ENCODE measurements around the gene TXN2. TPM values are rescaled to one million over a fixed set of nuclear protein-coding genes. Genes with fewer than 3 reads are reported as not detected.
"Not testable (repeated sequence)": the region's sequence is repeated elsewhere in the genome, so short reads cannot be mapped to it uniquely, and the experiment has no call there.

The TXN2 gene
- total RNA-seq, 8 experiments from 2014 or later = 44.9 to 82.2 (median 61.0) TPM

DNA sequence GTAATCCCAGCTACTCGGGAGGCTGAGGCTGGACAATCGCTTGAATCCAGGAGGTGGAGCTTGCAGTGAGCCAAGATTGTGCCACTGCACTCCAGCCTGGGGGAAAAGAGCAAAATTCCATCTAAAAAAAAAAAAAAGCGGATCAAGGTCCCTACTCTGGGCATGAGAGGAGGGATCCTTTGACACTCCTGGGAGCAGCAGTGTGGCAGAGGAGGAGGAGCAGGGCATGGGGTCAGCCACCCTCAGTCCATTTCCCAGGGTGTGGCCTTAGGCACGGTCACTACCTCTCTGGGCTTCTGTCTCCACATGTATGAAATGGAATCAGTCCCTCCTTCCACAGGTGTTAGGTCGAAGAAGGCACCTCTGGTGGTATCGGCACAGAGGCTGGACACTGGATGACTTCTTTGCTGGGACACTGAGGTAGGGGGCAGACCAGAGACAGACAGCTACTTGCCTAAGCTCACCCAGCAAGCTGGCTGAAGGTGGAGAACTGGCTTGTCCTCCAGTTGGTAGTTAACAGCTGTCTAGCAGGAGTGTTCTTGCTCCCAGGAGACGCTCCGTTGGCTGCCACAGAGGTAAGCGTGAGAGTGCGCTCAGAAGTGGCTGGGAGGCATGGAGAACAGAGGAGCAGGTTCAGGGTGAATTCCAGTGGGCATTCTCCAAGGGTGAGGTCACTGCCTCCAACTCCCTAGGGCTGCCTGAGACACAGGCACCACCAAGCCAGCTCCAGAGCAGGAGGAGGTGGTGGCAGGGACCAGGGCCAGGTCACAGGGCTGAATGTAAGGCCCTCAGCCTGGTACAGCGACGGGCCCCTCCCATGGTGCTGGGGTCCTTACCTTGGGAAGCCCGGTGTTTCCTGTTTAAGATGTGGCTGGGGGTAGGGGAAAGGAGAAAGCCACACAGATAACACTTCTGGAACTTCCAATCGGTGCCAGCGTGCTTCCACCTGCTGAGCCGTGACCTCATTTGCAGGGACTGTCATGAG, 19.5 kb downstream of the TXN2 start:
- Histone ChIP-seq H3K27ac (no peak overlapping the region), H3K4me3 (no peak overlapping the region), H3K4me1 (replicated peaks in 1 of 2) (no peaks in the 10 kb centered on the region)
- 63 to 100% (median 91%) methylated on average over 1 to 10 of the region's 16 CpGs; no CpG with 5 or more reads in 3 of the 10 experiments for WGBS, 10 experiments
- in situ Hi-C loops (cut with MboI; ENCODE audit: low pct_unique_long_range_greater_than_20kb in 2 of 9, low sequenced_read_pairs in 9 of 9, unreplicated experiment in 9 of 9) = loop anchor here in 4 of 9 experiments (10.0 to 25.0 kb wide), 3 partner anchors 147 to 157 kb away; no protein-coding TSS in a partner anchor
- peak; percentile 19 to 86 (median 64) for ATAC-seq (replicated peaks in 6 of 8)

DNA sequence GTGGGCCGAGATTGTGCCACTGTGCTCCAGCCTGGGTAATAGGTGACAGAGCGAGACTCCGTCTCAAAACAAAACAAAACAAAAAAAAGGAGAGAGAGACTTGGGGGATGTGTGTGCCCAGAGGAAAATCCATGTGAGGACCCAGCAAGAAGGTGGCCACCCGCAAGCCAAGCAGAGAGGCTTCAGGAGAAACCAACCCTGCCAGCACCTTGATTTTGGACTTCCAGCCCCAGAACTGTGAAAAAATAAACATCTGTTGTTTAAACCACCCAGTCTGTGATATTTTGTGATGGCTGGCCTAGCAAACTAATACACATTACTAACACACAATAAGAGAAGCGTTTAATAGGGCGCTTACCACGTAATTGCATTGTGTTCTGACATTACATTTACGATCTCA, 21.2 kb downstream of the TXN2 start:
- WGBS, 10 experiments = 60 to 100% (median 92%) methylated on average over 1 to 7 of the region's 8 CpGs; no CpG with 5 or more reads in 3 of the 10 experiments
- Histone ChIP-seq H3K4me1 (replicated peaks in 1 of 2) (peaks cover 3 to 4% of the 10 kb centered on the region in 2 donors), H3K4me3 (no peak overlapping the region), H3K27ac (no peak overlapping the region)
- ATAC-seq (replicated peaks in 6 of 8) = no peak
- in situ Hi-C loops (cut with MboI; ENCODE audit: low pct_unique_long_range_greater_than_20kb in 2 of 9, low sequenced_read_pairs in 9 of 9, unreplicated experiment in 9 of 9) = loop anchor here in 4 of 9 experiments (10.0 to 25.0 kb wide), 3 partner anchors 145 to 155 kb away; no protein-coding TSS in a partner anchor

DNA sequence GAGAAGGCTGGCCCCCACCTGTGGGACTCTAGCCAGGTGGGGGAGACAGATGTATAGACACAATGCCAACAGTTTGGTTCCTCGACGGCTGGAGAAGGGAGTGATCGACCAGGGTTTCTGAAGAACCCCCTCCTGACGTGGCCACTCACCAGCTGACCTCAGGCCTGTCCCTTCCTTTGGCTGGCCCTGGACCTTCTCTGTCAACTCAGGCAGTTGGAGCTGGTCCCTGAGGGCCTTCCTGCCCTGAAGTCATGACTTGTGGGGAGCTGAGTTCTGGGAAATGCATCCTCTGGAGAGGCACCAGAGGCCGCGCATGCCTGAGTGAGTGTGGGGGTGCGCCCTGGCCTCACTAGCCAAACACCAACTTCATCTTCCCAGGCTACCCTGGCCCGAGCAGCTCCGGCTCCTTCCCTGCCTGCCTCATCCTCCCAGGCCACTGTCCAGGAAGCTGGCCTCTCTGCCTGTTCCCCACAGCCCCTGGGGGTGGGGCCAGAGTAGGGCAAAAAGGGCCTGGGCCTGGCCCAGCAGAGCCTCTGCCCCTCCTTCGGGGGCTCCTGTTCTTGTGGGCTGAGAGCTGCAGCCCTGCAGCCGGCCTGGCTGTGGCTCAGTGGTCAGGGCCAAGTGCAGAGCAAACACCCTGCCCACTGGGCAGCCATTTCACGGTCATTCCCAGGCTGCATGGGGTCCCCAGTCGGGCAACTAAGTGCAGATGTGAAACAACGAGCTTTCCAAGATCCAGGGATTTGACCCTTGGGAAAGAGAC, 23.6 kb downstream of the TXN2 start:
- no peak overlapping the region for H3K4me3 ChIP-seq
- 60 to 84% (median 80%) methylated on average over 1 to 12 of the region's 14 CpGs; no CpG with 5 or more reads in 3 of the 10 experiments for WGBS, 10 experiments
- ATAC-seq (replicated peaks in 6 of 8) = no peak
- peaks cover 3 to 4% of the 10 kb centered on the region in 2 donors for H3K4me1 ChIP-seq (replicated peaks in 1 of 2)
- in situ Hi-C loops (cut with MboI; ENCODE audit: low pct_unique_long_range_greater_than_20kb in 2 of 9, low sequenced_read_pairs in 9 of 9, unreplicated experiment in 9 of 9) = loop anchor here in 2 of 9 experiments (25.0 kb wide), 1 partner anchor 146 kb away; no protein-coding TSS in a partner anchor
- no peak overlapping the region for H3K27ac ChIP-seq

DNA sequence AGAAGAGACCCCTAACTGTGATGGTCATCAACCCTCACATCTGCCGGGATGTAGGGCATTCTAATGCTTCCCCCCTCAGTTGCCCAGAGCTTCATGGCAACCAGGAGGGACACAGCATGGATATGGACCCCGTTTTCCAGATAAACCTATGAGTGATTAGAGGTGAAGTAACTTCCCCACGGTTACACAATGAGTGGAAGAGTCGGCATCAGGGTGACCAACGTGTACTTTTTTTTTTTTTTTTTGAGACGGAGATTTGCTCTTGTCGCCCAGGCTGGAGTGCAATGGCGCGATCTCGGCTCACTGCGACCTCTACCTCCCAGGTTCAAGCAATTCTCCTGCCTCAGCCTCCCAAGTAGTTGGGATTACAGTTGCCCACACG, 25.0 kb downstream of the TXN2 start:
- in situ Hi-C loops (cut with MboI; ENCODE audit: low pct_unique_long_range_greater_than_20kb in 2 of 9, low sequenced_read_pairs in 9 of 9, unreplicated experiment in 9 of 9) = loop anchor here in 2 of 9 experiments (25.0 kb wide), 1 partner anchor 144 kb away; no protein-coding TSS in a partner anchor
- Histone ChIP-seq H3K4me1 (replicated peaks in 1 of 2) (peaks cover 3 to 10% of the 10 kb centered on the region in 2 donors), H3K4me3 (no peak overlapping the region), H3K27ac (no peak overlapping the region)
- WGBS, 10 experiments = 57 to 100% (median 93%) methylated on average over 2 to 6 of the region's 12 CpGs; no CpG with 5 or more reads in 5 of the 10 experiments
- no peak for ATAC-seq (replicated peaks in 6 of 8)

DNA sequence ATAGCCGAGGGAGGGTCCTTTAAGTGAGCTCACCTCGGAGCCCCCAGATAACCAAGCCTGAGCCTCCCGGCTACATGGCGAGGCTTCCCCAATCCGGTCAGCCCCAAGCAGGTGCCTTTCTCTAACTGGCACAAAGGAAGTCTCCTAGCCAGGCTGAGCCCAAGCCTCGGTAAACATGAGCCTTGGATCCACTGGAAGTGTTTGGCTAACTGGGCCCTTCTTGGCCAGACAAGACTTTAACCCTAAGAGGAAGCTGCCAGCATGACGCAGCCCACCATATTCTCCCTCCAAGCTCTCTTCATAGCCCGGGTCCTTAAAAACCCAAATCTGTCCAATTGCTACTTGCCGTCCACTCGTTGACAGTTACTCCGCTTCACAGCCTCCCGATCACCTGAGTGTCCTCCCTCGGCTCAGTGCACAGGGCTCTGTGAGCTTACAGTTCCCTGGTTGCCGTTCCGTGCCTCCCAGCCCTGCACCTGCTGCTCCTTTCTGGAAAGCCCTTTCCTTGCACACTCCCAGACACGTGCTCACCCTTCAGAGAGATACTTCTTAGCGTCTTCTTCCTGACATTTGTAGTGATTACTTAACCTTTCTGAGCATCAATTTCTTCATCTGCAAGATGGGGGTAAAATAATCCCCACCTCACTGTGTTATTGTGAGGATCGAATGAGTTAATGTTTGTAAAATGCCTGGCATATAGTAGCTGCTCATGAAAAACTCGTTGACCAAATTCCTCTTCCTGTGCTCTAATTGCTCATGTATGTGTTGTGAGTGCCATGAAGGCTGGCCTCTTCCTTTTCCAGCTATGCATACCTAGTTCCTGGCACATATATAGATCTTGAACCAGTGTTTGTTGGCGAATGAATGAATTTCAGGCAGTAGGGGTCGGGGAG, 25.6 kb downstream of the TXN2 start:
- ATAC-seq (replicated peaks in 6 of 8) = peak in 1 of 8 experiments; percentile 1
- H3K4me3 ChIP-seq = peak overlapping the region in 4 of 5 donors; percentile 4 to 29 (median 23)
- WGBS, 10 experiments = 50 to 92% (median 83%) methylated on average over 2 to 11 of the region's 21 CpGs; no CpG with 5 or more reads in 1 of the 10 experiments
- in situ Hi-C loops (cut with MboI; ENCODE audit: low pct_unique_long_range_greater_than_20kb in 2 of 9, low sequenced_read_pairs in 9 of 9, unreplicated experiment in 9 of 9) = loop anchor here in 2 of 9 experiments (25.0 kb wide), 1 partner anchor 144 kb away; no protein-coding TSS in a partner anchor
- H3K27ac ChIP-seq = peak overlapping the region; percentile 12 to 65
- peaks cover 3 to 12% of the 10 kb centered on the region in 2 donors for H3K4me1 ChIP-seq (replicated peaks in 1 of 2)

DNA sequence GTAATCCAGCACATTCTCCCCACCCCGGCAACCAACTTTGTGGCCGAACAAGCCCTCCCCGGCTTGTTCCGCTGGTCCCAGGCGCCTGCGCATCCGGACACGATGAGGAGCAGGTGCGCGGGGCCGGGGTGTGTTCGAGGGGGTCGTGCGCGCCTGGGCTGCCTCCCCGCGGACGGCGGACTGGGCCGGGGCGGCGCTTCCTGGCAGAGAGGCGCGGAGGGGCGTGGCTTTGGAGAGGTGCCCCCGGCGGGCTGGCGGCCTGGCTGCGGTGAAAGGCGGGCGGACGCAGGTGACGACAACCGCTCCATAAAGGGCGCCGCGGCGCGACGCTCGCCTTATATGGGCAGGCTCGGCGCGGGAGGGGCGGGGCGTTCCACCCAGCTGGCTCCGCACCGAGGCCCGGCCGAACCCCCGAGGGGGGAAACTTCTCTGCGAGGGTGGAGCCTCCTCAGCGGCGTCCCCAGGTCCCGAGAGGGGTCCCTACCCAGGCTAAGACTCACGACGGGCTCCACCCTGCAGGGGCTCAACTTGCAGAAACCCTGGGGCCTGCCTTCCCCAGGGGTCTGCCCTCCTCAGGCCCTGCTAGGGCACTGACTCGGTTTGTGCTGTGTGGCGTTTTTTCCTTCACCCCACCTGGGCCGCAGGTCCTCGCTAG, 26.4 kb downstream of the TXN2 start:
- H3K4me3 ChIP-seq = peak overlapping the region; percentile 4 to 29 (median 21)
- peak overlapping the region; percentile 19 to 65 for H3K27ac ChIP-seq
- H3K4me1 ChIP-seq (replicated peaks in 1 of 2) = peaks cover 3 to 12% of the 10 kb centered on the region in 2 donors
- 3 to 90% (median 27%) methylated on average over 2 to 8 of the region's 61 CpGs; no CpG with 5 or more reads in 5 of the 10 experiments for WGBS, 10 experiments
- ATAC-seq (replicated peaks in 6 of 8) = peak; percentile 84 to 95 (median 90)
- in situ Hi-C loops (cut with MboI; ENCODE audit: low pct_unique_long_range_greater_than_20kb in 2 of 9, low sequenced_read_pairs in 9 of 9, unreplicated experiment in 9 of 9) = loop anchor here in 2 of 9 experiments (25.0 kb wide), 1 partner anchor 143 kb away; no protein-coding TSS in a partner anchor

DNA sequence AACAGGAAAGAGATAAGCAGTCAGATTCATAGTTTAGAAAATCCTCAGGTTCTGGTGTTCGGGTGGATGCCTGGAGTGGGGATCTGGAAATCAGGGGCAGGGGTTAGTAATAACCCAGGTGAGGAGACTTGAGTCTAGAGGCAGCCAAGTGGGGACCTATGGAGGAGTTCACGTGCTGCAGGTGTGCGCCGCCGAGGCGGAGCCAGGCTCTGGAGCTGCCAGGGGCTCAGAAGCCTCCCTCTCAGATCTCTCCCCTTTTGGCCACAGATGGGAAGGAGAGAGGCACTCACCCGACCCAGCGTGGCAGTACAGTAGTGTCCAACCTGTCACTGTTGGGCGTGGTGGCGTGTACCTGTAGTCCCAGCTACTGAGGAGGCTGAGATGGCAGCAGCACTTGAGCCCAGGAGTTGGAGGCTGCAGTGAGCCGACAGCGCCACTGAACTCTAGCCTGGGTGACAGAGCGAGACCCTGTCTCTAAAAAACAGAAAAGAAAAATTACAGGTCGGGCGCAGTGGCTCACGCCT, 27.5 kb downstream of the TXN2 start:
- ATAC-seq (replicated peaks in 6 of 8) = no peak
- WGBS, 10 experiments = 80 to 100% (median 100%) methylated on average over 1 to 6 of the region's 16 CpGs; no CpG with 5 or more reads in 2 of the 10 experiments
- Histone ChIP-seq H3K4me3 (no peak overlapping the region), H3K4me1 (replicated peaks in 1 of 2) (peaks cover 3 to 12% of the 10 kb centered on the region in 2 donors), H3K27ac (no peak overlapping the region)
- in situ Hi-C loops (cut with MboI; ENCODE audit: low pct_unique_long_range_greater_than_20kb in 2 of 9, low sequenced_read_pairs in 9 of 9, unreplicated experiment in 9 of 9) = loop anchor here in 2 of 9 experiments (25.0 kb wide), 1 partner anchor 142 kb away; no protein-coding TSS in a partner anchor

DNA sequence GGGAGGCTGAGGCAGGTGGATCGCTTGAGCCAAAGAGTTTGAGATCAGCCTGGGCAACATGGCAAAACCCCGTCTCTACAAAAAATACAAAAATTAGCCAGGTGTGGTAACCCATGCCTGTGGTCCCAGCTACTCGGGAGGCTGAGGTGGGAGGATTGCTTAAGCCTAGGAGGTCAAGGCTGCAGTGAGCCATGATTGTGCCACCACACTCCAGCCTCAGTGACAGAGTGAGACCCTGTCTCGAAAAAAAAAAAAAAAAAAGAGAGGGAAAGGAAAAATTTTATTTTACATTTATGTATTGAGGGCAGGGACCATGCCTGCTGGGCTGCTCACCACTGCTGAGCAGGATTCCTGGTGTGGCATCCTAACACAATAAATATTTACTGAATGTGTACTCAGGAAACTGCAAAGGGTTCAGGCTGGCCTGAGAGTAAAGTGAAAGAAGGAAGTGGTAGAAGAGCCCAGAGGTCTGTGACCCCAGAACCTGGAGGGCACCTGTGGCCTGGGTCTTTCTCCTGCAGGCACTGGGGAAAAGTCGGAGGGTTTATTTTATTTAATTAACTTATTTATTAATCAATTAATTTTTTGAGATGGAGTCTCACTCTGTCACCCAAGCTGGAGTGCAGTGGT, 28.3 kb downstream of the TXN2 start:
- WGBS, 10 experiments = 60 to 100% (median 85%) methylated on average over 1 to 2 of the region's 5 CpGs; no CpG with 5 or more reads in 3 of the 10 experiments

DNA sequence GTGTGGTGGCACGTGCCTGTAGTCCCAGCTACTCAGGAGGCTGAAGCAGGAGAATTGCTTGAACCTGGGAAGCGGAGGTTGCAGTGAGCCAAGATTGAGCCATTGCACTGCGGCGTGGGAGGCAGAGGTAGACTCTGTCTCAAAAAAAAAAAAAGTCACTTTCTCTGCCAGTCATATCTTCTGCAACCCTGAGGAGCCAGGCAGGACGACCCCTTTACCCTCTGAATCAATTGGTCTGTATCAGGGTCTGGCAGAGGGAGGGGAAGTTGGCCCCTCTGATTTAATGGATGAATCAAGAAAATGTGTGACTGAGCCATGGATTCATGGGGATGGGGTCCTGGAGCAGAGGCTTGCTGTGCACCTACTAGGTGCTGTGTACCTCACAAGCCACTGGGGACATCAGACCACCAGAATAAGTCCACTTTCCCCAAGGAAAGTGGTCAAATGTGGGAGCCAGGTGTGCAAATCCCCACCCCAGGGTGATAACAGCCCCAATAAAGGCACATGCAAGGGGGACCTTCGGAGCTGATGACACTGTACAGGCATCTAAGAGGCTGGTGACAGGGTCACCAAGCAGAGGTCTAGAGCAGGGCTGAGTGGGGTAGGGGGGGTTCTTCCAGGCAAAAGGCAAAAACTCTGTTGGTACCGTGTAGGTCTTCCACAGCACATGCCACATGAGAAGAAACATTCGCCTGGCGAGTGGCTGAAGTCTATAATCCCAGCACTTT, 29.0 kb downstream of the TXN2 start:
- in situ Hi-C loops (cut with MboI; ENCODE audit: low pct_unique_long_range_greater_than_20kb in 2 of 9, low sequenced_read_pairs in 9 of 9, unreplicated experiment in 9 of 9) = loop anchor here in 2 of 9 experiments (25.0 kb wide), 1 partner anchor 140 kb away; no protein-coding TSS in a partner anchor
- whole genome bisulfite sequencing, 10 experiments = 60 to 100% (median 82%) methylated on average over 1 to 6 of the region's 9 CpGs; no CpG with 5 or more reads in 4 of the 10 experiments
- Histone ChIP-seq H3K4me3 (no peak overlapping the region), H3K27ac (peak overlapping the region in 1 of 2 donors; percentile 46), H3K4me1 (replicated peaks in 1 of 2) (peaks cover 3 to 12% of the 10 kb centered on the region in 2 donors)
- no peak for ATAC-seq (replicated peaks in 6 of 8)

More for the DNA sequence above, 28.3 kb downstream of the TXN2 start:
- not testable (repeated sequence) for H3K4me3 ChIP-seq; H3K27ac ChIP-seq; ATAC-seq (replicated peaks in 6 of 8)
- in situ Hi-C loops (cut with MboI; ENCODE audit: low pct_unique_long_range_greater_than_20kb in 2 of 9, low sequenced_read_pairs in 9 of 9, unreplicated experiment in 9 of 9) = loop anchor here in 2 of 9 experiments (25.0 kb wide), 1 partner anchor 141 kb away; no protein-coding TSS in a partner anchor
- H3K4me1 ChIP-seq (replicated peaks in 1 of 2) = peaks cover 3 to 12% of the 10 kb centered on the region in 2 donors

DNA sequence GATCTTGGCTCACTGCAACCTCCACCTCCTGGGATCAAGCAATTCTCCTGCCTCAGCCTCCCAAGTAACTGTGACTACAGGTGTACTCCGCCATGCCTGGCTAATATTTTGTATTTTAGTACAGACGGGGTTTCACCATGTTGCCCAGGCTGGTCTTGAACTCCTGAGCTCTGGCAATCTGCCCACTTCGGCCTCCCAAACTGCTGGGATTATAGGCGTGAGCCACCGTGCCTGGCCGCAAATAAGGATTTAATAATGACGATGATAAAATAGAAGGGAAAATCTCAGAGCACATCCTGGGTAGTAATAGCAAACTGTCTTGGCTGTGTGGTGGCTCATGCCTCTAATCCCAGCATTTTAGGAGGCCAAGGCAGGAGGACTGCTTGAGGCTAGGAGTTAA, 30.5 kb downstream of the TXN2 start:
- not testable (repeated sequence) for H3K27ac ChIP-seq; H3K4me3 ChIP-seq; ATAC-seq (replicated peaks in 6 of 8)
- in situ Hi-C loops (cut with MboI; ENCODE audit: low pct_unique_long_range_greater_than_20kb in 2 of 9, low sequenced_read_pairs in 9 of 9, unreplicated experiment in 9 of 9) = loop anchor here in 2 of 9 experiments (25.0 kb wide), 1 partner anchor 139 kb away; no protein-coding TSS in a partner anchor
- 86 to 100% (median 97%) methylated on average over 1 to 6 of the region's 7 CpGs for WGBS, 10 experiments
- H3K4me1 ChIP-seq (replicated peaks in 1 of 2) = peaks cover 3 to 12% of the 10 kb centered on the region in 2 donors
